LNCaP clone FGC (cell line): ENCODE measurements around the gene AGPAT3.

ENCODE experiments used
- DNase-seq: peaks from one replicate; pipeline ENCODE4 v3.0.0-alpha.2; 2011; ENCODE audit warnings: low read depth
- H3K4me3 ChIP-seq: 2 replicates; pipeline ENCODE4 v1.5.1; 2011; ENCODE audit warnings: mild to moderate bottlenecking, low read depth, low read length, control low read depth
- CTCF ChIP-seq: IDR thresholded peaks from 2 replicates; pipeline ENCODE4 v1.5.1; 2012; ENCODE audit warnings: mild to moderate bottlenecking; ENCODE audit not compliant: control insufficient read depth, insufficient read depth; ENCODE audit errors: extremely low read depth

Gene AGPAT3

GRCh38 chr21:43966946-43967512, 102.0 kb downstream of the AGPAT3 start:
- no peak for TF ChIP-seq CTCF
- H3K4me3 ChIP-seq = no peak overlapping the region
- no peak for DNase-seq

- no peak for DNase-seq
- no peak for TF ChIP-seq CTCF
- no peak overlapping the region for H3K4me3 ChIP-seq
Measured at GRCh38 chr21:43967981-43968380, 103.0 kb downstream of the AGPAT3 start.

GRCh38 chr21:43968410-43969114, 103.5 kb downstream of the AGPAT3 start:
- no peak overlapping the region for H3K4me3 ChIP-seq
- DNase-seq = no peak
- no peak for TF ChIP-seq CTCF

- DNase-seq = no peak
- no peak for TF ChIP-seq CTCF
- no peak overlapping the region for H3K4me3 ChIP-seq
Measured at GRCh38 chr21:43969115-43969444, 104.1 kb downstream of the AGPAT3 start.

GRCh38 chr21:43970551-43970950, 105.5 kb downstream of the AGPAT3 start:
- no peak for DNase-seq
- no peak for TF ChIP-seq CTCF

GRCh38 chr21:43971201-43971991, 106.4 kb downstream of the AGPAT3 start:
- TF ChIP-seq CTCF = no peak
- DNase-seq = no peak
- no peak overlapping the region for H3K4me3 ChIP-seq

More at GRCh38 chr21:43970551-43970950, 105.5 kb downstream of the AGPAT3 start:
- no peak overlapping the region for H3K4me3 ChIP-seq
